ENCODE data around the gene CALN1. TPM values are rescaled to one million over a fixed set of nuclear protein-coding genes. Genes with fewer than 3 reads are reported as not detected.
"Not testable (repeated sequence)": the region's sequence is repeated elsewhere in the genome, so short reads cannot be mapped to it uniquely, and the experiment has no call there.

Gene CALN1
- total RNA-seq (0.42 TPM), polyA plus RNA-seq (0.13 TPM)

GRCh38 chr7:72412121-72412618 lies at the start of gene CALN1:
Gene CALN1, minus strand, starts transcription at chr7:72412338.
- H3K4me1 ChIP-seq (ENCODE audit: insufficient read depth); DNase-seq (ENCODE audit: extremely low spot score); H3K36me3 ChIP-seq (ENCODE audit: insufficient read depth); H3K27ac ChIP-seq (ENCODE audit: low read depth); H3K4me3 ChIP-seq (ENCODE audit: low read depth, low read length): not testable (repeated sequence)
- 96% methylated on average over 21 of the region's 21 CpGs for WGBS

DNA sequence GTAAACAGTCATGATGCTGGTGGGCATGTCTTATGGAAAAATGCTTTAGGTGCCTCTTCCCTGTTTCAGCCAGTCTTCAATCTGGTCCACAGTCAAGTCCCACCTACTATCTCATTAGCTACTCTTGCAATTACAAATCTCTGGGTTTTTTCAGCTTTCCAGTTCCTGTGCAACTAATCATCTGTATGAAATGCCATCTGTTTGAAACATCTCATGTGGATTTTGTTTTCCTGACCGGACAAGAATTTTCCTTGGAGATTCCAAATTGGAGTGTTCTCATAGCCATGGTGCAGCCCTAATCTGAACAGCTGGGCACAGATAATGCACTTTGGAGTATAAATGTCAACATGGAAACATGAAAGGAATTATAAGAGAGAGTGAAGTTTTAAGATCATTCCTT lies 41.3 kb upstream of the CALN1 start:
- no peak for DNase-seq (ENCODE audit: extremely low spot score)
- Histone ChIP-seq H3K27ac (ENCODE audit: low read depth) (no peak overlapping the region), H3K4me3 (ENCODE audit: low read depth, low read length) (no peak overlapping the region), H3K4me1 (ENCODE audit: insufficient read depth) (no peaks in the 10 kb centered on the region), H3K36me3 (ENCODE audit: insufficient read depth) (no peaks in the 10 kb centered on the region)
- WGBS, result 77% methylated on average over 1 of the region's 1 CpG

GRCh38 chr7:72447465-72448204 lies 35.5 kb upstream of the CALN1 start:
- Histone ChIP-seq H3K27ac (ENCODE audit: low read depth) (no peak overlapping the region), H3K4me1 (ENCODE audit: insufficient read depth) (no peaks in the 10 kb centered on the region), H3K4me3 (ENCODE audit: low read depth, low read length) (no peak overlapping the region), H3K36me3 (ENCODE audit: insufficient read depth) (no peaks in the 10 kb centered on the region)
- 87% methylated on average over 17 of the region's 17 CpGs for WGBS
- DNase-seq (ENCODE audit: extremely low spot score), result no peak

DNA sequence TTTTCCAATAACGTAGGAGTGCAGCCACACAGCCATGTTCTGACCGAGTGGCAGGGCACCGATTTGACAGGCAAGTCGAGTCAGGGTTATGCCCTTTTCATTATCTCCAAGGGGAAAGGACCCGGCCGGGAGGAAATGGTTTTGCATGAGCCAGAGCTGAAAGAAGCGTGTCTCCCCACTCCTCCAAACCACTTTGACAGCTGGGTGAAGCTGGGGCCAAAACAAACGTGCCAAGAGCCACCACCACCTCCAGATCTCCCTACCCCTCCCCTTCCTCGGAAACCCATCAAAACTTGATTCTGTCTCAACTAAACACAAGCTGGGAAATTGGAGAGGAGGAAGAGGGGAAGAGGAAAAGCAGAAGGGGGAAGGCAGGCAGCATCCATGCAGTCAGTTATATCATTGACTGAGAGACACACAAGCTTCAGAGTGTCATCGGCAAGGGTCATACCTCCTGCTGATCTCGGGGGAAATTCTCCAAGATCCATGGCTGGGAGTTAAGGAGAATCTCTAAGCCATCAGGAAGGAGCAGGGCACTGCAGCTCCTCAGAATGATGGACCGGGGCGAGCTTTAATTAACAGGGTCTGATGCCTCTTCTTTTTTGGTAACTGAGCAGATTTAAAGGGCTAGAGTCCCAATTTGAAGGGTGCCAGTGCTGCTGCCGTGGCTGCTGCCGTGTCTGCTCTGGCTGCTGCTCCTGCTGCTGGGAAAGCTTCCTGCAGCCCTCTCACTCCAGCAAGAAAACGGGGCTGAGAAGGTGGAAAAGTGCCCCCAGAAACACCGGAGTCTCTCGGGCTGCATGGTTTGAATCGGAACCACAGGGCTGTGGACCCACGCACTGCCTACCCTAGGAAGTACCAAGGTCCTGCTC lies 34.7 kb upstream of the CALN1 start:
- no peak overlapping the region for H3K27ac ChIP-seq (ENCODE audit: low read depth)
- H3K4me3 ChIP-seq (ENCODE audit: low read depth, low read length), result no peak overlapping the region
- no peak for DNase-seq (ENCODE audit: extremely low spot score)
- H3K36me3 ChIP-seq (ENCODE audit: insufficient read depth), result no peaks in the 10 kb centered on the region
- WGBS, result 35% methylated on average over 20 of the region's 20 CpGs
- no peaks in the 10 kb centered on the region for H3K4me1 ChIP-seq (ENCODE audit: insufficient read depth)

- Histone ChIP-seq H3K27ac (ENCODE audit: low read depth) (no peak overlapping the region), H3K4me3 (ENCODE audit: low read depth, low read length) (no peak overlapping the region), H3K36me3 (ENCODE audit: insufficient read depth) (no peaks in the 10 kb centered on the region), H3K4me1 (ENCODE audit: insufficient read depth) (no peaks in the 10 kb centered on the region)
- DNase-seq (ENCODE audit: extremely low spot score), result no peak
- 51% methylated on average over 7 of the region's 7 CpGs for WGBS
Observed at GRCh38 chr7:72446131-72446530, 34.0 kb upstream of the CALN1 start.

DNA sequence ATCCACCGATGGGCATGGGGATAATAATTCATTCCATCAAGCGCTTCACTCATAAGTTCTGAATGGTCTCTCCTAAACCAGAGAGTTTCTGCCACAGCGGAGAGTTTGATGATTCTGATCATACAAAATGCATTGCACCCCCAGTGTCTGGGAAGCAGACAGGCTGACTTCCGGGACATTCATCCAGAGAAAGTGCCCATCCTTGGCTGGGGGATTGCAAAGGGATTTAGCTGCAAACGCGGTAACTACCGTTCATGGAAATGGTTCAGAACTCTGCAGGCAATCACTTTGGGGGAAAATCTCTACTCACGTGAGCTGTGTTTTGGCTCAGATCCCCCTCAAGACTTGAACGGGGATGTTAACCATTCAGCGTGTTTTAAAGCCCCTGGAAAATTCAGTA lies 33.4 kb upstream of the CALN1 start:
- WGBS, result 59% methylated on average over 10 of the region's 10 CpGs
- Histone ChIP-seq H3K4me1 (ENCODE audit: insufficient read depth) (no peaks in the 10 kb centered on the region), H3K36me3 (ENCODE audit: insufficient read depth) (no peaks in the 10 kb centered on the region), H3K27ac (ENCODE audit: low read depth) (no peak overlapping the region), H3K4me3 (ENCODE audit: low read depth, low read length) (no peak overlapping the region)
- no peak for DNase-seq (ENCODE audit: extremely low spot score)

DNA sequence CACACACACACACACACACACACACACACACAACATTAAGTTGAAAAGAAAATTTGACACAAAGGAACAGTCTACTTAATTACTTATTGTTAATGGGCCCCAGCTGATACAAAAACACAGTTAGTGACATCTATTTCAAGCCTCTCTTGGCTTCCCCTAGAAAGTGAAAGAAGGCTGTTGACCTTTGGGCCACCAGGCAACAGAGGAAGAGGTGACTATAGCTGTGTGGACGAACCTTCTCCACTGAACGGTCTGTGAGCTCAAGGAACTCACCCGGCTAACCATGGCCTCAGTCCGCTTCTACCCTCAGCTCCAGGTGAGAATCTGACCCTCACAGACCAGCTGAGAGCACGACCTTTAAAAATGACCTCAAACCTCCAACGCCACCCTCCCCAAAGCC lies 32.9 kb upstream of the CALN1 start:
- 93% methylated on average over 6 of the region's 6 CpGs for WGBS
- Histone ChIP-seq H3K36me3 (ENCODE audit: insufficient read depth) (no peaks in the 10 kb centered on the region), H3K4me1 (ENCODE audit: insufficient read depth) (no peaks in the 10 kb centered on the region), H3K27ac (ENCODE audit: low read depth) (no peak overlapping the region), H3K4me3 (ENCODE audit: low read depth, low read length) (no peak overlapping the region)
- no peak for DNase-seq (ENCODE audit: extremely low spot score)

GRCh38 chr7:72444026-72444776 lies 32.1 kb upstream of the CALN1 start:
- no peak for DNase-seq (ENCODE audit: extremely low spot score)
- 50% methylated on average over 8 of the region's 8 CpGs for WGBS
- no peaks in the 10 kb centered on the region for H3K4me1 ChIP-seq (ENCODE audit: insufficient read depth)

DNA sequence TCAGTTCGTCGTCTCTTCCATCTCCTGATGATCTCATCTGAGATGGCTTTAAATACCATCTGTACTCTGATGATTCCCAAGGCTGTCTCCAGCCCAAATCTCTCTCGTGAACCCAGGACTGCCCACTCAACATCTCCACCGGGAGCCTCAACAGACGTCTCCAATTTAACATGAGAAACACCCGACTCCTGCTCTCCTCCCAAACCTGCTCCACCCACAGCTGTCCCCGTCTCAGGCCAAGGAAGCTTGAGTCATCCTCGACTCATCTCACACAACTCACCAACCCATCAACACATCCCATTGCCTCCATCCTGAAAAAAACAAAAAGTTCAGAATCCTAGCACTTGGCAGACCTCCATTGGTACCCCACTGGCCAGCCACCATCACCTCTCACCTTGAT lies 29.7 kb upstream of the CALN1 start:
- no peak for DNase-seq (ENCODE audit: extremely low spot score)
- WGBS, result 58% methylated on average over 8 of the region's 8 CpGs
- H3K27ac ChIP-seq (ENCODE audit: low read depth), result no peak overlapping the region
- no peak overlapping the region for H3K4me3 ChIP-seq (ENCODE audit: low read depth, low read length)
- H3K36me3 ChIP-seq (ENCODE audit: insufficient read depth), result no peaks in the 10 kb centered on the region
- H3K4me1 ChIP-seq (ENCODE audit: insufficient read depth), result no peaks in the 10 kb centered on the region

More at GRCh38 chr7:72444026-72444776, 32.1 kb upstream of the CALN1 start:
- H3K36me3 ChIP-seq (ENCODE audit: insufficient read depth), result no peaks in the 10 kb centered on the region
- H3K27ac ChIP-seq (ENCODE audit: low read depth), result no peak overlapping the region
- no peak overlapping the region for H3K4me3 ChIP-seq (ENCODE audit: low read depth, low read length)

DNA sequence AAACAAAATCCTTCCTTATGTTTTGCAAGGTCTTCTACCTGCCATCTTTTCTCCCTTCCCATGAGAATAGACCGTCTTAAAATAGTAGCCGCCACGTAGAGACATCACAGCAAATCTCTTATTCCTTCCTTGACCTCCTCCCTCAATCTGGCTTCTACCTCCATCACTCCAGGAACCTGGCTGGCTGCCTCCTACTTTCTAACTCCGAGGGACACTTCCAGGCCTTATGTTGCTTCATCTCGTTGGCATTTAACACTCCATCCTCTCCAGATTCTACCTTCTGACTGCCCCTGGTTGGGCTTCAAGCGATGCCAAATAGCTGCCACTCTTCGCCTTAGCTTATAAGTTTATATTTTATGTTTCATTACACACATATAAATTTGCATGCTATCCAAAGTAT lies 26.4 kb upstream of the CALN1 start:
- no peak for DNase-seq (ENCODE audit: extremely low spot score)
- H3K27ac ChIP-seq (ENCODE audit: low read depth), result no peak overlapping the region
- no peaks in the 10 kb centered on the region for H3K4me1 ChIP-seq (ENCODE audit: insufficient read depth)
- no peaks in the 10 kb centered on the region for H3K36me3 ChIP-seq (ENCODE audit: insufficient read depth)
- no peak overlapping the region for H3K4me3 ChIP-seq (ENCODE audit: low read depth, low read length)
- WGBS, result 80% methylated on average over 7 of the region's 7 CpGs

GRCh38 chr7:72437610-72438009 lies 25.5 kb upstream of the CALN1 start:
- Histone ChIP-seq H3K27ac (ENCODE audit: low read depth) (no peak overlapping the region), H3K4me3 (ENCODE audit: low read depth, low read length) (no peak overlapping the region), H3K4me1 (ENCODE audit: insufficient read depth) (no peaks in the 10 kb centered on the region), H3K36me3 (ENCODE audit: insufficient read depth) (no peaks in the 10 kb centered on the region)
- DNase-seq (ENCODE audit: extremely low spot score), result no peak

GRCh38 chr7:72437061-72437585 lies 25.0 kb upstream of the CALN1 start:
- Histone ChIP-seq H3K4me1 (ENCODE audit: insufficient read depth) (no peaks in the 10 kb centered on the region), H3K27ac (ENCODE audit: low read depth) (no peak overlapping the region), H3K36me3 (ENCODE audit: insufficient read depth) (no peaks in the 10 kb centered on the region), H3K4me3 (ENCODE audit: low read depth, low read length) (no peak overlapping the region)
- no peak for DNase-seq (ENCODE audit: extremely low spot score)
- WGBS, result 83% methylated on average over 2 of the region's 2 CpGs

DNA sequence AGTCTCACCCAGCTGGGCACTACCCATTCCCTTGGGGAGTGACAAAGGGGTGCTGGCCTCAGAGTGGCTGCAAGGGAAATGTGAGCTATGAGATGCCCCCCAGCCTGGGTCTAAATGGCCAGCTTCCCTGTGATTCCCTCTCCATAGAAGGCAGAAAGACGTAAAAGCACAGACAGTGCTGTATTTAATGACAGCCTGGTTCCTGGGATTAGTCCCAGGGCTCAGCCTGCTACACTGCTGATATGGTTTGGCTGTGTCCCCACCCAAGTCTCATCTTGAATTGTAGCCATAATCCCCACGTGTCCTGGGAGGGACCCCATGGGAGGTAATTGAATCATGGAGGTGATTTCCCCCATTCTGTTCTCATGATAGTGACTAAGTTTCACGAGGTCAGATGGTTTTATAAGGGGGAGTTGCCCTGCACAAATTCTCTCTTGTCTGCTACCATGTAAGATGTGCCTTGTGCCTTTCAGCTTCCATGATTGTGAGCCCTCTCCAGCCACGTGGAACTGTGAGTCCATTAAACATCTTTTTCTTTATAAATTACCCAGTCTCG lies 23.9 kb upstream of the CALN1 start:
- Histone ChIP-seq H3K4me3 (ENCODE audit: low read depth, low read length) (no peak overlapping the region), H3K4me1 (ENCODE audit: insufficient read depth) (no peaks in the 10 kb centered on the region), H3K27ac (ENCODE audit: low read depth) (no peak overlapping the region), H3K36me3 (ENCODE audit: insufficient read depth) (no peaks in the 10 kb centered on the region)
- WGBS, result 44% methylated on average over 5 of the region's 5 CpGs
- DNase-seq (ENCODE audit: extremely low spot score), result no peak
